Measurements from ENCODE around the gene CCDC149. TPM values are rescaled to one million over a fixed set of nuclear protein-coding genes. Genes with fewer than 3 reads are reported as not detected.

Gene CCDC149
- total and polyA plus RNA-seq, 2 of the 4 experiments (the other 2 are of a cell fraction) = 6.7 to 7.0 TPM

DNA sequence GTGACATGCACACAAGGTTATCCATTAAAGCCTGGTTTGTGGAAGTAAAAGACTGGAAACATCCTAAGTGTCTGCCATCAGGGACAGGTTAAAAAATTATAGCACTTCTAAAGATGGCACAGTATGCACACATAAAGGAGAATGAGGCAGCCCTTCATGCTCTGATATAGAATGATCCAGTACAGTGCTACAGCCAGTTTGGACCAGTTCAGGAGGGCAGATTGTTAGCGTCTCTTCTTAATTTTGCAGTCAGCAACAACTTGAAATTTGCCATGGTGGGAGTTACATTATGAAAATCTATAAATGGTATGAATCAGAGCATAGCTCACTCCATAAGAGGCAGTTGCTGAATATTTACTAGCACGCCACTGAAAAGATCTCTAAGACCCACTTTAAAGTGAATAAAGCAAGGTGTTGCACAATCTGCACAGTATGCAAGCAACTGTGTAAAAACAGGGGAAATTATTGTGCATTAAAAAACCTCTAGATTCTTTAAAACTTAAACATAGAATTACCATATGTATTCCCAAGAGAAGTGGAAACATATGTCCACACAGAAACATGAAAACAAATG, 137.7 kb downstream of the CCDC149 start:
- Histone ChIP-seq H2BK120ac (ENCODE audit: low read depth, low read length) (no peak overlapping the region), H3K56ac (ENCODE audit: extremely low read depth, insufficient read depth, low read length) (no peak overlapping the region), H3K9me3 (ENCODE audit: control insufficient read depth, insufficient read depth, low read length) (no peaks in the 10 kb centered on the region), H3K4me3 (ENCODE audit: insufficient read depth, low read depth, low read length) (no peak overlapping the region), H2BK5ac (ENCODE audit: low read depth, low read length, poor library complexity, severe bottlenecking) (no peak overlapping the region), H3K9ac (ENCODE audit: low read depth, low read length) (no peak overlapping the region), H3K36me3 (ENCODE audit: control insufficient read depth, insufficient read depth, low read length) (no peaks in the 10 kb centered on the region), H3K9me1 (ENCODE audit: insufficient read depth, low read length) (peaks cover 10% of the 10 kb centered on the region), H3K79me1 (ENCODE audit: low read depth in 1 of 2, low read length in 2 of 2) (no peaks in the 10 kb centered on the region), H2AK9ac (replicated peaks; ENCODE audit: low read depth, low read length, poor library complexity) (no peak overlapping the region), H4K8ac (ENCODE audit: low read depth in 2 of 2, low read length in 2 of 2) (no peak overlapping the region), H3K27ac (ENCODE audit: insufficient read depth, low read length) (no peak overlapping the region), H3K4me1 (ENCODE audit: control insufficient read depth, insufficient read depth, low read length) (peaks cover 18% of the 10 kb centered on the region), H3K4ac (ENCODE audit: low read depth, low read length) (no peak overlapping the region), H4K91ac (ENCODE audit: insufficient read depth, low read depth, low read length) (no peak overlapping the region), H3K27me3 (ENCODE audit: control insufficient read depth, insufficient read depth, low read length) (no peaks in the 10 kb centered on the region), H2BK20ac (ENCODE audit: low read depth, low read length) (no peak overlapping the region), H2BK15ac (ENCODE audit: low read depth, low read length) (no peak overlapping the region), H2AFZ (replicated peaks; ENCODE audit: low read length, poor library complexity) (no peak overlapping the region), H3K4me2 (ENCODE audit: low read depth, low read length) (no peak overlapping the region), H3K23ac (ENCODE audit: low read depth, low read length) (no peak overlapping the region), H4K5ac (ENCODE audit: low read depth, low read length) (no peak overlapping the region), H3K14ac (replicated peaks; ENCODE audit: low read depth, low read length) (no peak overlapping the region), H3K18ac (ENCODE audit: low read depth, low read length) (0 out of 2 replicates have a peak overlapping the region, but pooled peaks have one; percentile 33), H4K20me1 (ENCODE audit: insufficient read depth, low read length) (no peaks in the 10 kb centered on the region), H2AK5ac (ENCODE audit: low read depth, low read length) (no peak overlapping the region)
- ChIA-PET CTCF (no interaction called here), POLR2A (ENCODE audit: unreplicated experiment) (no interaction called here)
- TF ChIP-seq, protein P1, sequence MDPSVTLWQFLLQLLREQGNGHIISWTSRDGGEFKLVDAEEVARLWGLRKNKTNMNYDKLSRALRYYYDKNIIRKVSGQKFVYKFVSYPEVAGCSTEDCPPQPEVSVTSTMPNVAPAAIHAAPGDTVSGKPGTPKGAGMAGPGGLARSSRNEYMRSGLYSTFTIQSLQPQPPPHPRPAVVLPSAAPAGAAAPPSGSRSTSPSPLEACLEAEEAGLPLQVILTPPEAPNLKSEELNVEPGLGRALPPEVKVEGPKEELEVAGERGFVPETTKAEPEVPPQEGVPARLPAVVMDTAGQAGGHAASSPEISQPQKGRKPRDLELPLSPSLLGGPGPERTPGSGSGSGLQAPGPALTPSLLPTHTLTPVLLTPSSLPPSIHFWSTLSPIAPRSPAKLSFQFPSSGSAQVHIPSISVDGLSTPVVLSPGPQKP (IDR thresholded peaks at IDR 0.05; ENCODE audit: borderline replicate concordance, low read depth, low read length) = no peak
- TF ChIP-seq RCOR1 (IDR thresholded peaks at IDR 0.05; ENCODE audit: insufficient replicate concordance, low read length) (no peak), CEBPB (IDR thresholded peaks at IDR 0.05; ENCODE audit: low read depth, low read length) (peak; percentile 89)
- DNase-seq = peak; percentile 55
- intact Hi-C loops (cut with micrococcal nuclease) = loop anchor here (5.0 kb wide), 2 partner anchors 77 to 193 kb away; partner anchors contain the start of gene DHX15
- whole genome bisulfite sequencing, 2 experiments (ENCODE audit: extremely low coverage in 2 of 2, insufficient read length in 1 of 2) = no CpG with 5 or more reads among the region's 2 CpGs
- BruUV-seq (replicated peaks) = no TSS peak
- ATAC-seq (ENCODE audit: low read depth) = no peak; the same call in 1 of the 2 replicates
- in situ Hi-C loops (cut with MboI; ENCODE audit: low sequenced_read_pairs) = no loop called here
- dilution Hi-C loops (cut with HindIII; ENCODE audit: low sequenced_read_pairs, unreplicated experiment) = no loop called here

Data from IMR-90 (cell line).